Omental fat pad (tissue), 4 donors: ENCODE results near the gene TAF8. TPM values are rescaled to one million over a fixed set of nuclear protein-coding genes. Genes with fewer than 3 reads are reported as not detected.

Experiments
- ATAC-seq: fragments of 150-250 bp; one replicate; pipeline ENCODE4 v1.9.1; 2016; ENCODE audit warnings: mild to moderate bottlenecking, moderate library complexity; ENCODE audit not compliant: low FRiP score
- DNase-seq: peaks from one replicate; pipeline ENCODE4 v3.0.0-alpha.2; 2019; ENCODE audit warnings: low spot score
- total RNA-seq, 4 donors: library from RNA; depleted of rRNA; stranded (reverse); fragments of >200 nt; gene quantifications; one replicate each; pipeline ENCODE4 v1.1.0, GENCODE V29; 2016
- TF ChIP-seq, protein P1 (sequence below), 3 donors: fragments of 450-650 bp; IDR thresholded peaks; one replicate each; pipeline ENCODE4 v1.5.1; 2016 to 2017; ENCODE audit warnings: antibody characterized with exemption in 3 of 3, mild to moderate bottlenecking in 3 of 3, moderate library complexity in 2 of 3

TAF8 gene
- total RNA-seq, 4 donors from 2014 or later = 24.3 to 41.4 (median 26.1) TPM

DNA sequence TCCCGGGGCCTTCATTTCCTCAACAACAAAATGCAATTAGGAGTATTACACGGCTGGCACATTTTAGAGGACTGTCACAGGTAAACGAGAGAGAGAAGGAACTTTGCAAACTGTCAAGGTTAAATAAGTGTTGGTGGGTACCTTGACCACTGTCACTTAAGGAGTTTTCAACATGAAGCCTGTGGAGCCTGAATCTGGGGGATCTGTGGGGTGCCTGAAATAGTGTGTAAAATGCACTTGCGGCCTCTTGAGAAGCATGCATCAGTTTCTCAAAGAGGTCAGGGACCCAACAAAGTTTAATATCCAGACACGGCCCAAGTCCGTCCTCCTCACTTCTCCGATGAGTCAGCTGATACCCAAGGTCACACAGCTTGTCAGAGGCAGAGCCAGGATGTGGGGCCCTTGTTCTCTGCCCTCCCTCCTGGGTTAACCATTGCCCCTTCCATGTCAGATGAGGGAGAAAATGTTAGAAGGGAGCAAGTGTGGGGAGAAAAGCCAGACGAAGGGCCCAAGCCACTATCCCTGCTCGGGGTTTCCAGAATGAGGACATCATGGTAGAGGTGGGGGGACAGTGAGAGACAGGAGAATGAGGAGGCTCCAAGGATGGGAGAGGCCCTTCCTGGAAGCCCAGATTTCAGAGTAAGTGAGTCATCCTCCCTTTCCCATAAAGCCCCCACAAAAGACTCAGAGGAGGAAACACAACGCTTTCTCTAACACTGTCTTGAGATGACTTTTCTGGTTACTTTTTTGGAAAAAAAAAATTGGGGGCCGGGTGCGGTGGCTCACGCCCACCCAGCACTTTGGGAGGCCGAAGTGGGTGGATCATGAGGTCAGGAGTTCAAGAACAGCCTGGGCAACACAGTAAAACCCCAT is 49.9 kb downstream of the TAF8 start:
- TF ChIP-seq, protein P1, sequence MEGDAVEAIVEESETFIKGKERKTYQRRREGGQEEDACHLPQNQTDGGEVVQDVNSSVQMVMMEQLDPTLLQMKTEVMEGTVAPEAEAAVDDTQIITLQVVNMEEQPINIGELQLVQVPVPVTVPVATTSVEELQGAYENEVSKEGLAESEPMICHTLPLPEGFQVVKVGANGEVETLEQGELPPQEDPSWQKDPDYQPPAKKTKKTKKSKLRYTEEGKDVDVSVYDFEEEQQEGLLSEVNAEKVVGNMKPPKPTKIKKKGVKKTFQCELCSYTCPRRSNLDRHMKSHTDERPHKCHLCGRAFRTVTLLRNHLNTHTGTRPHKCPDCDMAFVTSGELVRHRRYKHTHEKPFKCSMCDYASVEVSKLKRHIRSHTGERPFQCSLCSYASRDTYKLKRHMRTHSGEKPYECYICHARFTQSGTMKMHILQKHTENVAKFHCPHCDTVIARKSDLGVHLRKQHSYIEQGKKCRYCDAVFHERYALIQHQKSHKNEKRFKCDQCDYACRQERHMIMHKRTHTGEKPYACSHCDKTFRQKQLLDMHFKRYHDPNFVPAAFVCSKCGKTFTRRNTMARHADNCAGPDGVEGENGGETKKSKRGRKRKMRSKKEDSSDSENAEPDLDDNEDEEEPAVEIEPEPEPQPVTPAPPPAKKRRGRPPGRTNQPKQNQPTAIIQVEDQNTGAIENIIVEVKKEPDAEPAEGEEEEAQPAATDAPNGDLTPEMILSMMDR (IDR thresholded peaks at IDR 0.05) = no peak
- ATAC-seq (peak; percentile 43), DNase-seq (no peak)

DNA sequence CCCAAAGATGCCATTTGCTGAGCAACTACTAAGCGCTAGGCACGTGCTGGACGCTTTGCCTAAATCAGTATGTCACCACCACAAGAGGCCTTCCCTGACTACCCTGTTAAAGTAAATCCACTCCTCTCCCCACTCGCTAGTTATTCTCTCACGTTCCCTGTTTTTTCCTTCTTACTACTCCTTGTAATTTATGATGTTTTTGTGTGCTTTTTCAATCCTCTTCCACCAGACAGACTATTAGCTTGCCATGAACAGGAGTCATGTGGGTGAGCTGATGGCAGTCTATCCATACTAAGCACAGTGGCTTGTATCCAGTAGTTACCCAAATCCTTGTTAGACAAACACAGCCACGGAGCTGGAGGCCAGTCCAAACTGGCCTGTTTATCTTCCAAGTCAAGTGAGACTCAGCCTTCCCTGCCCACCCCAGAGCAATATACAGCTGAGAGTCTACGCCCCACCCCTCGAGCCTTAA is 50.9 kb downstream of the TAF8 start:
- DNase-seq (no peak), ATAC-seq (no peak)
- TF ChIP-seq, protein P1 (IDR thresholded peaks at IDR 0.05) = no peak

DNA sequence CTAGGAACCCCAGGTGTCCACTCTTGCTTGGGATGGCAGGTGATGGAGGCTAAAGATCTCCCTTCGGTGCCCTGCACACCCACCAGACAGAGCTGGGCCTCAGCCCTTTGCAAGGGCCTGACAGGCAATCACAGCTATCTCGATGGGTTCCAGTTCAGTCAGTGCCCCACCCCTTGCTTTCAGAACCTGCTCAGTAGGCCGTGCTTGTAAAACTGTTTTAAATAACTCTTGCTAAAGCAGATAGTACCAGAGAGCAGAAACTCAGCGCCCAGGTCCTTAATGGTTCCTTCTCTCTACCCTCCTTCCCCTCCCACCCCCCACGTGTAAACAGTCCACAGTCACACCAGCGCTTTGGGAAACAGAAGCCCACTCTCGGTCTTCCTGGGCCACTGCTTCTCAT is 52.9 kb downstream of the TAF8 start:
- no peak for DNase-seq
- TF ChIP-seq, protein P1 (IDR thresholded peaks at IDR 0.05) = no peak
- ATAC-seq = no peak

DNA sequence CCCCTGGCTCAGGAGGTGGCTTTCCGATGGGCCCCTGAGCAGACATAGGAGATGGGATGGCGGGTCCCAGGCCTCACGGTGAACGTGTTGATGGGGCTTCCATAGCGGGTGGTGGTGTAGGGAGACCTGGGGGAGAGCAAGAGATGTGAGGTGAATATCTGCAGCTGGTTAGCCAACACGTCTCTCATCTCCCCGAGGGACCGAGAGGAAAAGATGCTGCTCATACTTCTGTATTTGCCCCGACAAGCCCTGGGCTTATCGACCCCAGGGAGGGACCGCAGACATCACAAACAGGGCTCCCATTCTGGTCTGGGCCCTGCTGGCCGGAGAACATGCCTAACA is 53.4 kb downstream of the TAF8 start:
- ATAC-seq (no peak), DNase-seq (no peak)
- TF ChIP-seq, protein P1 (IDR thresholded peaks at IDR 0.05) = no peak

DNA sequence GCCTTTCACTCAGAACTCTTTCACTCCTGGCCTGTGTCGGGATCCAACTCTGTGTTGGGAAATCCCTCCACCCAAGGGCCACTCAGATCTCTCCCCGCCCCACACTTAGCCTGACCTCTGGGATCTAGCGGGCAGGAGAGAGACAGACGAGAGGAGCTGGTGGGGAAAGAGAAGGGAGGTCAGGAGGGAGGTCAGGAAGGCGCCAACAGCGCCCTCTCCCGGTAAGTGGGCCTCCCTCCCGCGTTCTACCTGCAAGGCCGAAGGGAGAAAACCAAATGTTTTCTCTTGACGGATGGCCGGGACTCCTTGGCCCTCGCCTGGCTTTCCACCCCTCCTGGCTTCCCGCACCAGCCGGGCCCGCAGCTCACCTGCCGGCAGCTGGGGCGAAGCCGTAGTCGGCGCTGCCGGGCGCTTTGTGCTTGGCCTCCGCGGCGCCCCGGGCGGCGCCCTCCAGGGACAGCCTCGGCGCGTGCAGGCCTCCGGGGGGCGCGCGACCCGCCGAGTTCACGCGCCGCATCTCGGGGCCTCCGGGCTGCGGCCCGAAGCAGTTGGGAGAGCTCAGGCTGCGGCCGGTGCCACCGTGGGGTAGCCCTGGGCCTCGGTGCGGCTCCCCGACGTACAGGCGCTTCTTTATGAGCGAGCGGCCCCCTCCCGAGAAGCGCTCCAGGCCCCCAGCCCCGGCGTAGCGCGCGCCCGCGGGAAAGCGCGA is 53.9 kb downstream of the TAF8 start:
- ATAC-seq (peak; percentile 41), DNase-seq (no peak)
- TF ChIP-seq, protein P1 (IDR thresholded peaks at IDR 0.05) = no peak

DNA sequence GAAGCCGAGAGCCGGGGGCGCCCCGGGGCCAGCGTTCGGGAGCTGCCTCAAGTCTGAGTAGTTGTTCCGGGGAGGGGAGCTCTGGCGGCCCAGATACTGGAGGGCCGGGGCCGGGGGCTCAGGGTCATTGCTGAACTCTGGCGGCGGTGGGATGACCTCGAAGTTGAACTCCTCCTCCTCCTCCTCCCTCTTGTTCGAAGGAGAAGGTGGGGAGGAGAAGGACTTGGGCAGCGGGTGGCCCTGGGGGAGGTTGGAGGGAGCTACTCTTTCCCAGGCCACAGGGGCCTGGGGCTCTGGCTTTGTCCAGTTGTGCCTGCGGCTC is 54.4 kb downstream of the TAF8 start:
- DNase-seq (no peak), ATAC-seq (no peak)
- TF ChIP-seq, protein P1 (IDR thresholded peaks at IDR 0.05) = no peak
